DOHH2 (cell line): ENCODE data around the gene CST8.

Experiments used
- H3F3A ChIP-seq: fragments of 200-600 bp; sonication (generic), shearing (Covaris generic); 2 replicates; pipeline ENCODE4 v1.6.0; 2016; ENCODE audit warnings: antibody characterized with exemption, mild to moderate bottlenecking; ENCODE audit not compliant: control insufficient read depth, insufficient read depth
- H3K27ac ChIP-seq: fragments of 200-600 bp; sonication (generic); 2 replicates; pipeline ENCODE4 v1.5.1; 2014; ENCODE audit warnings: low read depth, mild to moderate bottlenecking, low read length, moderate library complexity
- H3K27me3 ChIP-seq: fragments of 200-600 bp; sonication (generic); 2 replicates; pipeline ENCODE4 v1.6.1; 2014; ENCODE audit warnings: mild to moderate bottlenecking, low read length, mixed read lengths; ENCODE audit not compliant: control insufficient read depth
- H3K36me3 ChIP-seq: fragments of 200-600 bp; sonication (generic); 2 replicates; pipeline ENCODE4 v1.6.1; 2014; ENCODE audit warnings: mild to moderate bottlenecking, low read length, moderate library complexity, mixed read lengths; ENCODE audit not compliant: control insufficient read depth
- H3K4me1 ChIP-seq: fragments of 200-600 bp; sonication (generic); 2 replicates; pipeline ENCODE4 v1.6.1; 2014; ENCODE audit warnings: mild to moderate bottlenecking, low read length, mixed read lengths; ENCODE audit not compliant: control insufficient read depth
- H3K4me2 ChIP-seq: fragments of 200-600 bp; sonication (generic); 2 replicates; pipeline ENCODE4 v1.6.0; 2014; ENCODE audit warnings: mild to moderate bottlenecking, low read length, moderate library complexity
- H3K4me3 ChIP-seq: fragments of 200-600 bp; sonication (generic); 2 replicates; pipeline ENCODE4 v1.5.1; 2014; ENCODE audit warnings: mild to moderate bottlenecking, low read length, mixed read lengths
- H3K79me2 ChIP-seq: fragments of 200-600 bp; sonication (generic); 2 replicates; pipeline ENCODE4 v1.6.1; 2014; ENCODE audit warnings: mild to moderate bottlenecking, low read length, mixed read lengths; ENCODE audit not compliant: control insufficient read depth
- H3K9me2 ChIP-seq: fragments of 200-600 bp; sonication (generic); replicated peaks from 2 replicates; pipeline ENCODE4 v1.6.1; 2014; ENCODE audit warnings: mild to moderate bottlenecking, low read length, mixed read lengths; ENCODE audit not compliant: control insufficient read depth
- H3K9me3 ChIP-seq: fragments of 200-600 bp; sonication (generic); 2 replicates; pipeline ENCODE4 v1.6.1; 2014; ENCODE audit warnings: antibody characterized with exemption, low read length, mixed read lengths; ENCODE audit not compliant: control insufficient read depth, insufficient read depth
- H4K20me1 ChIP-seq: fragments of 200-600 bp; sonication (generic); 2 replicates; pipeline ENCODE4 v1.6.0; 2014; ENCODE audit warnings: low read depth, mild to moderate bottlenecking, antibody characterized with exemption, low read length, moderate library complexity; ENCODE audit not compliant: control insufficient read depth, insufficient read depth
- CTCF ChIP-seq: fragments of 200-600 bp; sonication (generic); IDR thresholded peaks from one replicate; pipeline ENCODE4 v1.5.1; 2014; ENCODE audit warnings: antibody characterized with exemption, mild to moderate bottlenecking, low read depth, low read length; ENCODE audit not compliant: poor library complexity, severe bottlenecking
- EZH2phosphoT487 ChIP-seq: fragments of 200-600 bp; sonication (generic); IDR thresholded peaks from 2 replicates; pipeline ENCODE4 v1.6.1; 2017; ENCODE audit warnings: borderline replicate concordance, mild to moderate bottlenecking, antibody characterized with exemption, low read length, moderate library complexity, mixed read lengths

Gene CST8

GRCh38 chr20:23526850-23527249, 35.9 kb downstream of the CST8 start:
- no peaks in the 10 kb centered on the region for H3K9me3 ChIP-seq
- no peak overlapping the region for H3K4me3 ChIP-seq
- no peaks in the 10 kb centered on the region for H3K36me3 ChIP-seq
- H3K4me2 ChIP-seq = no peak overlapping the region
- no peaks in the 10 kb centered on the region for H3K4me1 ChIP-seq
- no peaks in the 10 kb centered on the region for H3K27me3 ChIP-seq
- H3K27ac ChIP-seq = no peak overlapping the region
- no peaks in the 10 kb centered on the region for H3F3A ChIP-seq
- no peaks in the 10 kb centered on the region for H3K9me2 ChIP-seq
- TF ChIP-seq CTCF = no peak
- TF ChIP-seq EZH2phosphoT487 = no peak
- no peaks in the 10 kb centered on the region for H4K20me1 ChIP-seq
- H3K79me2 ChIP-seq = no peaks in the 10 kb centered on the region

GRCh38 chr20:23528867-23529431, 38.0 kb downstream of the CST8 start:
- no peak overlapping the region for H3K4me3 ChIP-seq
- H4K20me1 ChIP-seq = no peaks in the 10 kb centered on the region
- no peaks in the 10 kb centered on the region for H3F3A ChIP-seq
- H3K9me2 ChIP-seq = no peaks in the 10 kb centered on the region
- no peak for TF ChIP-seq CTCF
- no peaks in the 10 kb centered on the region for H3K9me3 ChIP-seq
- H3K4me2 ChIP-seq = no peak overlapping the region
- H3K4me1 ChIP-seq = no peaks in the 10 kb centered on the region
- H3K27me3 ChIP-seq = no peaks in the 10 kb centered on the region
- H3K36me3 ChIP-seq = no peaks in the 10 kb centered on the region
- H3K27ac ChIP-seq = no peak overlapping the region
- H3K79me2 ChIP-seq = no peaks in the 10 kb centered on the region

- H3K36me3 ChIP-seq = no peaks in the 10 kb centered on the region
- H3K4me3 ChIP-seq = no peak overlapping the region
- no peaks in the 10 kb centered on the region for H4K20me1 ChIP-seq
- H3K4me2 ChIP-seq = no peak overlapping the region
- no peaks in the 10 kb centered on the region for H3F3A ChIP-seq
- H3K27me3 ChIP-seq = no peaks in the 10 kb centered on the region
- H3K27ac ChIP-seq = no peak overlapping the region
- H3K4me1 ChIP-seq = no peaks in the 10 kb centered on the region
- H3K9me3 ChIP-seq = no peaks in the 10 kb centered on the region
- TF ChIP-seq CTCF (no peak), EZH2phosphoT487 (no peak)
- no peaks in the 10 kb centered on the region for H3K9me2 ChIP-seq
- no peaks in the 10 kb centered on the region for H3K79me2 ChIP-seq
Measured at GRCh38 chr20:23530937-23531567, 40.1 kb downstream of the CST8 start.
